Activated naive CD8-positive, alpha-beta T cell treated with anti-CD3 and anti-CD28 coated beads for 36 hours (primary cell): Measurements from ENCODE around the gene FXYD3. TPM values are rescaled to one million over a fixed set of nuclear protein-coding genes. Genes with fewer than 3 reads are reported as not detected.

Source experiments
- DNase-seq: peaks from one replicate; pipeline ENCODE4 v3.0.0; 2021
- H3K27ac Mint-ChIP-seq: one replicate; pipeline ENCODE4 v1.8.0; 2022; ENCODE audit warnings: mild to moderate bottlenecking, moderate library complexity, mixed read lengths
- H3K27me3 Mint-ChIP-seq: one replicate; pipeline ENCODE4 v1.8.0; 2022; ENCODE audit warnings: mild to moderate bottlenecking, mixed read lengths
- H3K36me3 Mint-ChIP-seq: one replicate; pipeline ENCODE4 v1.8.0; 2021; ENCODE audit warnings: mild to moderate bottlenecking, mixed read lengths
- H3K4me1 Mint-ChIP-seq: one replicate; pipeline ENCODE4 v1.8.0; 2021; ENCODE audit warnings: mixed read lengths
- H3K4me3 Mint-ChIP-seq: one replicate; pipeline ENCODE4 v1.8.0; 2022; ENCODE audit warnings: mild to moderate bottlenecking, moderate library complexity, mixed read lengths
- H3K9me3 Mint-ChIP-seq: one replicate; pipeline ENCODE4 v1.8.0; 2022; ENCODE audit warnings: mixed read lengths
- total RNA-seq, 2 experiments: library from RNA; stranded (reverse); gene quantifications; one replicate each; pipeline ENCODE4 v1.2.3, GENCODE V29; 2021

The FXYD3 gene
- total RNA-seq, 2 experiments from 2014 or later, result not detected

GRCh38 chr19:35162471-35163326 is 47.1 kb downstream of the FXYD3 start:
- Mint-ChIP-seq H3K27ac (peak overlapping the region; percentile 28), H3K27me3 (no peaks in the 10 kb centered on the region), H3K36me3 (peaks cover 95% of the 10 kb centered on the region), H3K9me3 (peaks cover 41% of the 10 kb centered on the region), H3K4me1 (peaks cover 32% of the 10 kb centered on the region), H3K4me3 (no peak overlapping the region)
- DNase-seq, result no peak

GRCh38 chr19:35164418-35164817 is 48.8 kb downstream of the FXYD3 start:
- Mint-ChIP-seq H3K36me3 (peaks cover 86% of the 10 kb centered on the region), H3K4me1 (peaks cover 21% of the 10 kb centered on the region), H3K9me3 (peaks cover 41% of the 10 kb centered on the region), H3K4me3 (no peak overlapping the region), H3K27ac (peak overlapping the region; percentile 51), H3K27me3 (no peaks in the 10 kb centered on the region)
- DNase-seq, result no peak

- H3K36me3 Mint-ChIP-seq, result peaks cover 83% of the 10 kb centered on the region
- no peaks in the 10 kb centered on the region for H3K27me3 Mint-ChIP-seq
- peaks cover 41% of the 10 kb centered on the region for H3K9me3 Mint-ChIP-seq
- peaks cover 22% of the 10 kb centered on the region for H3K4me1 Mint-ChIP-seq
- no peak overlapping the region for H3K4me3 Mint-ChIP-seq
- no peak for DNase-seq
- peak overlapping the region; percentile 26 for H3K27ac Mint-ChIP-seq
Observed at GRCh38 chr19:35165200-35166058, 49.8 kb downstream of the FXYD3 start.

GRCh38 chr19:35166100-35167063 is 50.8 kb downstream of the FXYD3 start:
- Mint-ChIP-seq H3K27me3 (no peaks in the 10 kb centered on the region), H3K4me3 (no peak overlapping the region), H3K27ac (peak overlapping the region; percentile 78), H3K4me1 (peaks cover 19% of the 10 kb centered on the region), H3K9me3 (peaks cover 37% of the 10 kb centered on the region), H3K36me3 (peaks cover 77% of the 10 kb centered on the region)
- no peak for DNase-seq

GRCh38 chr19:35167251-35168119 is 51.9 kb downstream of the FXYD3 start:
- Mint-ChIP-seq H3K36me3 (peaks cover 75% of the 10 kb centered on the region), H3K4me1 (peaks cover 23% of the 10 kb centered on the region), H3K4me3 (no peak overlapping the region), H3K27ac (peak overlapping the region; percentile 78), H3K9me3 (peaks cover 29% of the 10 kb centered on the region), H3K27me3 (no peaks in the 10 kb centered on the region)
- no peak for DNase-seq

- H3K27me3 Mint-ChIP-seq, result no peaks in the 10 kb centered on the region
- peaks cover 25% of the 10 kb centered on the region for H3K9me3 Mint-ChIP-seq
- H3K4me3 Mint-ChIP-seq, result no peak overlapping the region
- H3K36me3 Mint-ChIP-seq, result peaks cover 75% of the 10 kb centered on the region
- H3K4me1 Mint-ChIP-seq, result peaks cover 23% of the 10 kb centered on the region
- DNase-seq, result no peak
- H3K27ac Mint-ChIP-seq, result peak overlapping the region; percentile 76
Observed at GRCh38 chr19:35168196-35168595, 52.6 kb downstream of the FXYD3 start.

GRCh38 chr19:35169221-35169995 is 53.8 kb downstream of the FXYD3 start:
- no peaks in the 10 kb centered on the region for H3K27me3 Mint-ChIP-seq
- H3K4me1 Mint-ChIP-seq, result peaks cover 25% of the 10 kb centered on the region
- no peak overlapping the region for H3K4me3 Mint-ChIP-seq
- no peak for DNase-seq
- peak overlapping the region; percentile 68 for H3K27ac Mint-ChIP-seq
- H3K36me3 Mint-ChIP-seq, result peaks cover 70% of the 10 kb centered on the region
- H3K9me3 Mint-ChIP-seq, result peaks cover 17% of the 10 kb centered on the region

- Mint-ChIP-seq H3K27me3 (no peaks in the 10 kb centered on the region), H3K4me1 (peaks cover 29% of the 10 kb centered on the region), H3K36me3 (peaks cover 59% of the 10 kb centered on the region)
Observed at GRCh38 chr19:35170359-35171061, 54.9 kb downstream of the FXYD3 start.

GRCh38 chr19:35171730-35172129 is 56.1 kb downstream of the FXYD3 start:
- DNase-seq, result no peak
- H3K27me3 Mint-ChIP-seq, result no peaks in the 10 kb centered on the region
- peak overlapping the region; percentile 58 for H3K27ac Mint-ChIP-seq
- H3K36me3 Mint-ChIP-seq, result peaks cover 46% of the 10 kb centered on the region
- no peaks in the 10 kb centered on the region for H3K9me3 Mint-ChIP-seq
- peaks cover 28% of the 10 kb centered on the region for H3K4me1 Mint-ChIP-seq
- no peak overlapping the region for H3K4me3 Mint-ChIP-seq

More at GRCh38 chr19:35170359-35171061, 54.9 kb downstream of the FXYD3 start:
- no peak overlapping the region for H3K4me3 Mint-ChIP-seq
- peak overlapping the region; percentile 64 for H3K27ac Mint-ChIP-seq
- peaks cover 11% of the 10 kb centered on the region for H3K9me3 Mint-ChIP-seq
- no peak for DNase-seq

Other genes starting within 250 kb of the FXYD3 start
- gene ZNF30, start 188.9 kb upstream of the FXYD3 start, total RNA-seq, result 1 to 10 TPM; 4.4 to 5.6 TPM
- gene ZNF792, start 151.6 kb upstream of the FXYD3 start, total RNA-seq, result 1 to 10 TPM; 3.4 to 4.6 TPM
- 100 to 1,000 TPM; 135 to 140 TPM for gene GRAMD1A, start 115.5 kb upstream of the FXYD3 start, total RNA-seq
- under 1 TPM; 0.45 to 0.98 TPM for gene SCN1B, start 85.4 kb upstream of the FXYD3 start, total RNA-seq
- gene HPN, start 74.1 kb upstream of the FXYD3 start, total RNA-seq, result under 1 TPM in 1 of 2 experiments, not detected in 1; 0.31 TPM
- not detected for gene LGI4, start 19.2 kb downstream of the FXYD3 start, total RNA-seq
- 1 to 10 TPM; 1.1 TPM for gene FXYD1, start 23.0 kb downstream of the FXYD3 start, total RNA-seq
- gene FXYD7, start 27.4 kb downstream of the FXYD3 start, total RNA-seq, result under 1 TPM; 0.54 to 0.62 TPM
- gene FXYD5, start 38.9 kb downstream of the FXYD3 start, total RNA-seq, result 100 to 1,000 TPM; 272 to 275 TPM
- not detected for gene FAM187B, start 112.9 kb downstream of the FXYD3 start, total RNA-seq
- 10 to 100 TPM; 40.6 to 43.9 TPM for gene LSR, start 133.2 kb downstream of the FXYD3 start, total RNA-seq
- 100 to 1,000 TPM; 105 to 109 TPM for gene USF2, start 153.1 kb downstream of the FXYD3 start, total RNA-seq
- gene HAMP, start 166.7 kb downstream of the FXYD3 start, total RNA-seq, result under 1 TPM; 0.32 to 0.37 TPM
- under 1 TPM; 0.20 to 0.29 TPM for gene MAG, start 176.3 kb downstream of the FXYD3 start, total RNA-seq
- gene CD22, start 213.4 kb downstream of the FXYD3 start, total RNA-seq, result 1 to 10 TPM; 3.0 to 3.2 TPM
- under 1 TPM in 1 of 2 experiments, not detected in 1; 0.08 TPM for gene FFAR1, start 232.1 kb downstream of the FXYD3 start, total RNA-seq
- 1 to 10 TPM; 1.2 to 1.3 TPM for gene FFAR3, start 242.6 kb downstream of the FXYD3 start, total RNA-seq